GM23248 (cell line): ENCODE results near the gene ARFIP1.

Experiments used
- EZH2 ChIP-seq: fragments of 200-600 bp; sonication (generic); IDR thresholded peaks from 2 replicates; pipeline ENCODE4 v1.6.1; 2018; ENCODE audit warnings: antibody characterized with exemption, mild to moderate bottlenecking; ENCODE audit not compliant: insufficient read depth, poor library complexity, severe bottlenecking
- EZH2phosphoT487 ChIP-seq: fragments of 200-600 bp; sonication (generic); IDR thresholded peaks from 2 replicates; pipeline ENCODE4 v1.6.1; 2018; ENCODE audit warnings: antibody characterized with exemption, moderate library complexity, mild to moderate bottlenecking, low read depth; ENCODE audit not compliant: insufficient read depth

- TF ChIP-seq EZH2phosphoT487 = no peak
- TF ChIP-seq EZH2 = no peak
Observed at GRCh38 chr4:152898606-152899005, 118.9 kb downstream of the ARFIP1 start.
